DOHH2 (cell line): Measurements from ENCODE around the gene TRIM24.

Experiments used
- CTCF ChIP-seq: fragments of 200-600 bp; sonication (generic); IDR thresholded peaks from one replicate; pipeline ENCODE4 v1.5.1; 2014; ENCODE audit warnings: antibody characterized with exemption, mild to moderate bottlenecking, low read depth, low read length; ENCODE audit not compliant: poor library complexity, severe bottlenecking
- EZH2phosphoT487 ChIP-seq: fragments of 200-600 bp; sonication (generic); IDR thresholded peaks from 2 replicates; pipeline ENCODE4 v1.6.1; 2017; ENCODE audit warnings: borderline replicate concordance, mild to moderate bottlenecking, antibody characterized with exemption, low read length, moderate library complexity, mixed read lengths

GRCh38 chr7:138564365-138564764, 104.3 kb downstream of the TRIM24 start:
- TF ChIP-seq CTCF (no peak), EZH2phosphoT487 (no peak)
